GM08714 (cell line): ENCODE results near the gene NCBP2L.

Experiments
- H3K4me3 ChIP-seq: fragments of 200-500 bp; sonication (Bioruptor generic); 2 replicates; pipeline ENCODE4 v1.5.1; 2014; ENCODE audit warnings: mild to moderate bottlenecking, low read length, inconsistent platforms
- ZNF274 ChIP-seq: IDR thresholded peaks from 2 replicates; pipeline ENCODE4 v1.6.1; 2012; ENCODE audit warnings: mild to moderate bottlenecking, low read depth, low read length

The NCBP2L gene

DNA sequence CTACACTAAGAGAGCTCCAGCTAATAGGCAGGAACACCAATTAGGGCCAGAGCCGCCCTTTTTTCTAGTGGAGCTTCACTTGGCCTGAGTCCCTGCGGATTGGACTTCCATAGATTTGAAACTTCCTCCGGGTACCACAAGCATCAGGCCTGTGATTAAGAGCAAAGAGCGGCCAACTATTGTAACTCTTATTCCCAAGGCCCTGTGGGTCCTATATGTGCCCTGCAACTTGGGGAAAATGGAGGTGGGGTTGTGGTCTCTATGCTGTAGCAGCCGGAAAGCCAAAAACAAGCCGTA is at the start of gene NCBP2L:
Gene NCBP2L (plus strand): TSS at position 198 of the 297 bp plus-strand sequence. CDS start 16,488 bp downstream, outside the sequence.
- peak within 1 kb of the TSS; percentile 1; the same call in 1 of the 2 replicates for H3K4me3 ChIP-seq
- no peak for TF ChIP-seq ZNF274

GRCh38 chrX:107728371-107729099 is 49.0 kb upstream of the NCBP2L start:
- no peak for TF ChIP-seq ZNF274

GRCh38 chrX:107729558-107730297 is 47.8 kb upstream of the NCBP2L start:
- H3K4me3 ChIP-seq: no peak overlapping the region
- TF ChIP-seq ZNF274: no peak

More at GRCh38 chrX:107728371-107729099, 49.0 kb upstream of the NCBP2L start:
- no peak overlapping the region for H3K4me3 ChIP-seq

DNA sequence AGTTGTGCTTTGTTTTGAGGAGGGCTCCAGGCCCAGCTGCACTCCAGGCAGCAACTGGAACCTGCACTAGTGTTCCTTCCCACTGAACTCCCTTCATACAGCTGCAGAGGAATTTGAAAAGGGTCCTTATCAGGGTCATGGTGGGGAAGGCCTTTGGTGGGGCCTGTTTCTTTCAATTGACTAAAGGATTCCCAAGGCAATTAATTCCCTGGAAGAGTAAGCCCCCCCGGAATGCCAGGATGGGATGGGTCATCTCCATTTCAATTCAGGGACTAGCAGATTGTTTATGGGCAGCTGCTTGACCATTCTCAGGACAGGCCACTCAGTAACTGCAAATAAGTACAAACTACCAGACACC is 47.3 kb upstream of the NCBP2L start:
- no peak for TF ChIP-seq ZNF274
- H3K4me3 ChIP-seq: no peak overlapping the region

GRCh38 chrX:107730991-107731766 is 46.4 kb upstream of the NCBP2L start:
- no peak overlapping the region for H3K4me3 ChIP-seq
- no peak for TF ChIP-seq ZNF274

- no peak overlapping the region for H3K4me3 ChIP-seq
Measured at GRCh38 chrX:107731831-107732502, 45.6 kb upstream of the NCBP2L start.

DNA sequence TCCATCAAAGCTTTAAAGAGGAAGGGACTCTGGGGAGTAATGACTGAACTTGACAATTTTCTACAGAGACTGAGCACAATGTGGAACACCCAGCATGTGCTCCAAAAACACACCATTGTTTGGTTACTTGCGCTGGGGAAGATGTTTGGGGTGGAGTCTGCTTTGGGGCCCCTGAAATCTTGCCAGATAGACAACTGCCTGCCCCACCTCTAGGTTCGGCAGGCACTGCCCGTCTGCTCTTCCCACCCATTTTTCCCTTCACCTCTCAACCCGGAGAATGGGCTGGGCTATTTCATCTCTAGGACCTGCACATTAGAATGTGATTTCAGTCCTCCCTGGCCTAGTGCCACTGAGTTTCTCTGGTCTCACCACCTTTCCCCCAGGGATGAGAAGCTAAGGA is 43.8 kb upstream of the NCBP2L start:
- TF ChIP-seq ZNF274: no peak

More at GRCh38 chrX:107731831-107732502, 45.6 kb upstream of the NCBP2L start:
- TF ChIP-seq ZNF274: no peak

GRCh38 chrX:107734646-107735045 is 42.9 kb upstream of the NCBP2L start:
- H3K4me3 ChIP-seq: no peak overlapping the region

More for the DNA sequence above, 43.8 kb upstream of the NCBP2L start:
- no peak overlapping the region for H3K4me3 ChIP-seq

DNA sequence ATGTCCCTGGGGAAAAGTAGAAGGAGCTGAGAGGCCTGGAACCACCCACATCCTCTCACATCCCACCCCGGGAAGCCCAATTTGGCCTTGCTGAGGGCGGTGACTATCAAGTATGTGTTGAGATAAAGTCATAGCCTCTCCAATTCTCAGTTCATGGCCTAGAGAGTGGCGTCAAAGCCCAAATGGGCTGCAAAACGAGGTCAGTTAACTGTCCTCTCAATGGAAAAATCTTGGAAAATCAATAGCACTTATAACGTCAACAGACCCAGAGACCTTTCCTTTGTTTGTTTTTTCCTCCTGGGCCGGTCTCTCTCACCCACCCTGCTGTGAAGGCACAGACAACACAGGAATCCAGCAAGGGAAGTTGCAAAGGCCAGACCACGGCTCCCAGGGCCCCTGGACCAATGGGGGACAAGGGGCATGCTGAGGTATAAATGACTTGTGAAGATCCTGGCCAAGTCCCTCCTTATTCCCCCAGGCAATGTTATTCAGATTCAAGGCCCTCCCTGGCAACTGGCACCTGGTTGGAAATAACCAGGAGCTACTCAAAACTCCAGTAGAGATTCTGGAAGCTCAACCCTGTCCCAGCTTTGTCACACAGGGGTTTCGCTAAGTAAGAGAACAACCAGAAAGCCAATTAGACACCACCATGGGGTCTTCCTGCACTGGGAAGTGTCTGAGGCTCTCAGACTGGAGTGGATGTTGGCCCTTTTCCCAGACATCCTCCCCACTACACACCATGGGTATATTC is 40.6 kb upstream of the NCBP2L start:
- no peak for TF ChIP-seq ZNF274
- no peak overlapping the region for H3K4me3 ChIP-seq

More at GRCh38 chrX:107734646-107735045, 42.9 kb upstream of the NCBP2L start:
- TF ChIP-seq ZNF274: no peak

GRCh38 chrX:107738272-107738671 is 39.3 kb upstream of the NCBP2L start:
- H3K4me3 ChIP-seq: no peak overlapping the region
- no peak for TF ChIP-seq ZNF274

DNA sequence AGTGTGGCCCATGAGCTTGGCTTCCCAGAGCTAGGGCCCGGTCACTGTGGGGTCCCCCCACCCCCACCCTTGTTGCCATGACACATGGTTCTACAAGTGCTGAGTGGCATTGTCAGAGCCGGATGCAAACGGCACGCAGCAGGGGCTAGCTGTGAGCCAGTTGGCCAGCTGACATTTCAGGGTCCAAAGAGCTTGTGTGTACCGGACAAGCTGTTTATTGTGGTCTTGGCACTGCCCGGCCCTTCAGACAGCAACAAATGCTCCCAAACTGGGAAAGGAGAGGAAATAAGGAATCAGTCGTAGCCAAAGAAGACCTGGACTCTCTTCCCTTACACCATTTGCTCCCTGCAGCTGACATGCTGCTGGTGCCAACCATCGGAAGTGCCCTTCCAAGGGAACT is 38.8 kb upstream of the NCBP2L start:
- TF ChIP-seq ZNF274: no peak
- H3K4me3 ChIP-seq: no peak overlapping the region

DNA sequence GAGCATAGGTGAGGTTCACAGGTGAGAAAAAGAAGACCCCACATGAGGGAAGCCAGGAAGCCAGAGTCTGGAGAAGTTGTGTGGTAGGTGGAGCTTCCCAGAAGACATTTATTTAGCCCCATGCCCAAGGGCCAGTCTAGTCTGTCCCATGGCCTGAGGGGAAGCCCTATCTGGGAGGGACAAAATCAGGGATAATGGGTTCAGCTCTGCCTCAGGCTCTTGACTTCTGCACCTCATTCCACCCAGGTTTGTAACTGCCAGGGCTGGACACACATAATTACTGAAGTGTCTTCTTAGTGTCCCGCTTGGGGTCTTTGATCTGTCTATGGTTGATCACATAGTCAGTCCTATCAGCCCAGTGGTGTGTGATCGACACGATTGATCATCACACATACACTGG is 38.0 kb upstream of the NCBP2L start:
- H3K4me3 ChIP-seq: no peak overlapping the region
- no peak for TF ChIP-seq ZNF274

DNA sequence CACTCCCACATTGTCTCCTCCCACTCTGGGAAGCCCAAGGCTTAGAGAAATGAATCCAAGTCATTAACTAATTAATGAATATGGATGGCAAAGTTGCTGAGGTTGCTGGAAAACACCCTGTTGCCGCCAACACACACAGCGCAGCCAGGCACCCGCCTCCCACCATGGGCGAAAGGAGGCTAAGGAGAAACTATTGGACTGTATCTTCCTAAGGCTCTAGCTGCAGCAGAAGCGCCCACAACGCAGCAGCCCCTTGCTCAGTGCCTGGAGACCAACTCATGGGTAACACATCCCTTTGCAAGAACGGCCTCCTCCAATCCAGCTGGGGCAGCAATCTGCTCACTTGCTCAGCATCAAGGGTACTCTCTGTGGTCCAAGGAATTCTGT is 36.1 kb upstream of the NCBP2L start:
- no peak overlapping the region for H3K4me3 ChIP-seq
- no peak for TF ChIP-seq ZNF274
